Left lobe of liver (tissue), 2 donors: ENCODE data around the gene ANKRD11. TPM values are rescaled to one million over a fixed set of nuclear protein-coding genes. Genes with fewer than 3 reads are reported as not detected.
"Not testable (repeated sequence)": the region's sequence is repeated elsewhere in the genome, so short reads cannot be mapped to it uniquely, and the experiment has no call there.

Experiments used
- ATAC-seq: fragments of 200-7000 bp; cut with Tn5 transposase; one replicate; pipeline ENCODE4 v1.9.1; 2020; ENCODE audit warnings: mild to moderate bottlenecking, moderate library complexity
- DNase-seq: peaks from one replicate; pipeline ENCODE4 v3.0.0-alpha.2; 2020; ENCODE audit warnings: low spot score
- total RNA-seq: library from RNA; stranded (reverse); gene quantifications from one replicate; pipeline ENCODE4 v1.2.1, GENCODE V29; 2021
- donor health status: DM: no; HTN: no; CAD: no; lungs with moderate emphysema.
- donor health status: DM: no; HTN: yes; CAD: no.

ANKRD11 gene
- total RNA-seq, 1 donor from 2014 or later, result 50.7 TPM

DNA sequence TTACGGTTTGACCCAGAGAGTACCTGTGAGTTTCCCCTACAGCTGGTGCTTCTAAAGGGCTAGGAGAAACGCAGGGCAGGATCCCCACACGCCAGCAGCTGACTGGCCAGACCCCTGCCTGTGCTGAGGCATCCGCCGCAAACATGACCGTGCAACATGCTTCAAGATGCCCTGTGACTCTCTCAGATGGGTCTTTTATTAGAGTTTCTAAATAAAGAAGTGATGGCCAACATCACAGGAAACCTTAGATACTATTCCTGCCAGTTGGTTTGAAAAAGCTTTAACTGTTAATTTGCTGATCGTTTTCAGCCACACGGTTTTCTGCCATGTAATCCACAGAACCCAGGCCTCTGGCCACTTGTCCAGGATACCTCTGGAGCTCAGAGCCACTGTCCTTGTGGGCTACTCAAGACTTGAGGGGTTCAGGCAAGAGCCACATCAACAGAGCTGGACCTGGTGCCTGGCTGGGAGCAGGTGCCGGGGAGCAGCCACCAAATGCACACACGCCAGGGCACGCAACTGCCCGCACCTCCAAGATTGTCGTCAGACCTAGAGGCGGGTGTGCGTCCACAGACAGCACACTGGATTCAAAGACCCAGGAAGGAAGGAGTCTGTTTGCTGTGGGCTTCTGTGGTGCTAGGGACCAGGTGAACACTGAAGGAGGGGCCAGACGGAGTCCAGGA is 154.4 kb downstream of the ANKRD11 start:
- no peak for DNase-seq

DNA sequence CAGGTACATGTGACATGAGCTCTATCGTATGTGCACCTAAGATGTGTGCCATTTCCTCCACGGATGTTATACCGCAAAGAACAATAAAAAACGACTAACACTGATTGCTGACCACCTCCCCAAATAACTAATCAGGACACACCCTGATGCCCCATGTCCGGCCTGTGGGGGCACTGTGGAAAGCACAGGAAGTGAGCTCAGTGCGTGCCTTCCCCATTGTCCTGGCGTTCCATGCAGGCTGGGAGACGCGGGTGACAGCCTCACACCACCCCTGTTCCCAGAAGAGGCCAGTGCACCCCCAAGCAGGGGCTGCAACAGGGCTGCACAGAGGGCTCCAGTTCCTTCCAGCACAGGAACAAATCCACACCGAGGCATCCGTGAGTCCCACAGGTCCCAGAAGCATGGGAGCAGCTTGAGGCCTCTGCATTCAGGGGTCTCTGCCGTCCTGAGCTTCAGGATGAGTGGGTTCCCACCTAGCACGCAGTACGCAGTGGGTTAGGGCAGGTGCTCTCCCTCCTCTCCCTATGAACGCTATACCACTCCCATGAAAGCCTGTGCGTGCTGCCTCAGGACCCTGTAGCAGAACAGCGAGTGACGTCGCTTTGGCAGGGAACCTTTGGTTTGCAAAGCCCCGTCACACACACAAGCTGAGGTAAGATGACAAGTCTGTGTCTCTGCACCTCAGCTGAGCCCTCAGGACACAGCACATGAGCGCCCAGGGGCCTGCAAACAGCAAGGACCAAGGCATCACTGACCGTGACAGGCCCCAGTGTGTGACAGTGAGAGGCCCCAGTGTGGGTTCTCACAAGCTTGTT is 155.2 kb downstream of the ANKRD11 start:
- no peak for DNase-seq
- ATAC-seq, result no peak

More for the DNA sequence above, 154.4 kb downstream of the ANKRD11 start:
- ATAC-seq, result no peak

DNA sequence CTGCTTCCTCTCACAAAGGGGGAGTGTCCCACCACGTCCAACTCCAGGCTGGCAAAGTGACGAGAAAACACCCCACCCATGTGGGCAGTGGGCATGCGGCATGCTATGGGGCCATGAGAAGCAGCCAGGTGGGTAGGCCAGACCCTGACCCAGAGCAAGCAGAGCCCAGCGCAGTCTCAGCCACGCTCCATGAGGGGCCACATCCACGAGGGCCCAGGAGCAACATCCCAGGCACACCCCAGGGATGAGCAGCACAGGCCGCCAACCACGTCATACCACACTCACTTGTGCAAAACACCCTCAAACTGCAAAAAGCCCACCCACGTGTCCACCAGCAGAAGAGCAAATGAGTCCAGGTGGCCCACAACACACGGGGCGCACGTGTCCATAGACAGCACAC is 155.9 kb downstream of the ANKRD11 start:
- no peak for ATAC-seq
- DNase-seq, result no peak

DNA sequence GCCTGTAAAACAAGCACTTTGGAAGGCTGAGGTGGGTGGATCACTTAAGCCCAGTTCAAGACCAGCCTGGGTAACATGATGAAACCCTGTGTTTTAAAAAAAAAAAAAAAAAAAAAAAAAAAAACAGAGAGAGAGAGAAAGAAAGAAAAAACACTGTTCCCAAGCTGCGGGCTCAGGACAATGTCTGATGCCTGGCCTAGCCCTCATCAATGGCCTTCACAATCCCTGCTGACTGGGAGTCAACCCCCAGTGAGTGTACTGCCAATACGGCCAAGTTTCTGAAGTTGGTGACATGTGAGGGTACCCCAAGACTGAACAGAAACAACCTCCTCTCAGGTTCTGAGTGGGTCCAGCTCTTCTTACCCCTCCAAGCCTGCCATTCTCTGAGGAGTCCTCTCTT is 156.3 kb downstream of the ANKRD11 start:
- DNase-seq, result no peak
- peak; percentile 7 for ATAC-seq

DNA sequence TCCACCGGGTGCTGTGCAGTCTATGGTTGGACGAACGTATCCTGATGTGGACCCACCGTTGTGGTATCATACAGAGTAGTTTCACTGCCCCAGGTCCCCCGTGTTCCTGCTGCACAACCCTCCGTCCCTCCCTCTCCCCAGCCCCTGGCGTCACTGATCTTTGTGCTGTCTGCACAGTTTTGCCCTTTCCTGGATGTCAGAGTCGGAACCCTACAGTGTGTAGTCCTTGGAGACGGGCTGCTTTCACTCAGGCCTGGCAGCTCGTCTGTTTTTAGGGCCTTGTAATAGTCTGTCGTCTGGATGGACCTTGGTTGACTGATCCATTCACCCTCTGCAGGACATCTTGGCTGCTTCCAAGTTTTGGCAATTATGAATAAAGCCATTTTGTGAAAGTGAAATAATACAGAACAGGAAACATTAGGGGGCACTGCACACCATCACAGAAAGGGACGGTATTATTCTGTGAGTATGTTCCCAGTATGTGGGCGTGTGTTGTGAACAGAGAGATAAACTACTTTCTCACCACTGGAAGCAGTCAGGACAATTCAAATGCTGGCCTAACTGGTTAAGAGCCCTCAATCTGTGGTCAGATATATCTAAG is 156.9 kb downstream of the ANKRD11 start:
- DNase-seq, result not testable (repeated sequence)
- ATAC-seq, result peak; percentile 89

DNA sequence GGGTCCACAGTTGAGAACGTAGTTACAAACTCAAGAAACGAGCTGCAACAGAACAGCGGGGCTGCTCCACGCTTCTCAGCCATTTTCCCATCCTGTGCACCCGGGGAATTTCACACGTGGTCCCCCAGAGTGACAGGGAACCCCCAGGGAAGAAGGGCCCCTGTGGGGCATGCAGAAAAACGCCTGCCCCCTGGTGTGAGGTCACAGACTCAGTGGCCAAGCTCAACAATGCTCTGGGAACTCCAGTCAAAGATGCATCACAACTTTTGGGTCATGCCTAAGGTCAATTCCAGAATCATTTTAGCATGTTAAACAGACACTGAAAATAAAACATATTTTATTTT is 157.5 kb downstream of the ANKRD11 start:
- ATAC-seq (no peak), DNase-seq (no peak)

DNA sequence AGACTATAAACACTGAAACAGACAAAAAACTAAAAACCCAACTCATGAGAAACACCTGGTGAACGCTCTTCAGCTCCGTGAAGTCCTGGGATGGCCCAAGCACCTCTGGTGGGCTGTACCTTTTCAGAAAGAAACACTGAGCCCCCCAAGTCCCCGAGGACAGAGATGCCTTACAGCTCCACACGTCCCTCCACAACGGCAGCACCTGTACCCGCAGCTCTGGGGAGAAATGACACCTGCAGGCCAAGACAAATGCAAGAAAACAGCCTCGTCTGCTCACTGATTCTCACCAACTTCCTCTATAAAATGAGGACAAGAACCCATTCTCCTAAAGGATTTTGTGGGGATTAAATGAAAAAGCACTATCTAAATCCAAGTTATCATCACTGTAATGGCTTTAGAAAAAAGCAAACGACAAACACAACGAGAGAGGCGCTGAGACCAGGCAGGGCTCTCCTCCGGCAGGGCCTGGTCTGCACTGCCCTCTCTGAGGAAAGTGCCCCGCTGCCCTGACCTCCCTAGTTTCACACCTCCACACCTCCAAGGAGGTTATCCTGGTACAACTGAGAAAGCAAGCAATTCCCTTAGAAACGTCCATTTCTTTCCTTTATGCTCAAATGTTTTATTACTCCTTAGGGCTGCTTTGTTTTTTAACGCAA is 158.0 kb downstream of the ANKRD11 start:
- no peak for ATAC-seq
- DNase-seq, result no peak

DNA sequence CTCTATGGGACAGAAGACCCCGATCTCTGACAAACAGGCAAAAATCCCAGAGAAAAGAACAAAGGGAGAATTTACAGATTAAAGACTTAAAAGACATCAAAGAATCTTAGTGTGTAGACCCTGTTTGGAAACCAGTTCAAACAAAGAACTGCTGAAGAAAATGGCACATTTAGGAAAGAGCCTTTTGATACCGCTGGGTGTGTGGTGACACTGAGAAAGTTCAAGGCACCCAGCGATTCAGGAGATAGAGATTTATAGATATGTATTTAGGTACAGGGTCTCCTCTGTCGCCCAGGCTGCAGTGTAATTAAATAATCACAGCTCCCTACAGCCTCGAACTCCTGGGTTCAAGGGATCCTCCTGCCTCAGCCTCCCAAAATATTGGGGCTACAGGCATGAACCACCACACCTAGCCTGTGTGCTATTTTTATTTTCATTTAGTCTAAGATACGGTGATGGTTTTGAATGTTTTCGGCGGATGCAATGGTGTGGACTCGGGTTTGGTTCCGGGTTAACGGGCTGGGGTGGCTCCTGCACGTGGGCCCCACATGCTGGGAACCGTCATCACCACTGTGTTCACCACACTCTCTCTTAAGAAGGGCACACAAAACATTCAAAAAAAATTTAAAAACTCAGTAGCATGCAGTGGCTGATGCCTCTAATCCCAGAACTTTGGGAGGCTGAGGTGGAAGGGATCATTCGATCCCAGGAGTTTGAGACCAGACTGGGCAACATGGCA is 158.8 kb downstream of the ANKRD11 start:
- DNase-seq (no peak), ATAC-seq (no peak)

DNA sequence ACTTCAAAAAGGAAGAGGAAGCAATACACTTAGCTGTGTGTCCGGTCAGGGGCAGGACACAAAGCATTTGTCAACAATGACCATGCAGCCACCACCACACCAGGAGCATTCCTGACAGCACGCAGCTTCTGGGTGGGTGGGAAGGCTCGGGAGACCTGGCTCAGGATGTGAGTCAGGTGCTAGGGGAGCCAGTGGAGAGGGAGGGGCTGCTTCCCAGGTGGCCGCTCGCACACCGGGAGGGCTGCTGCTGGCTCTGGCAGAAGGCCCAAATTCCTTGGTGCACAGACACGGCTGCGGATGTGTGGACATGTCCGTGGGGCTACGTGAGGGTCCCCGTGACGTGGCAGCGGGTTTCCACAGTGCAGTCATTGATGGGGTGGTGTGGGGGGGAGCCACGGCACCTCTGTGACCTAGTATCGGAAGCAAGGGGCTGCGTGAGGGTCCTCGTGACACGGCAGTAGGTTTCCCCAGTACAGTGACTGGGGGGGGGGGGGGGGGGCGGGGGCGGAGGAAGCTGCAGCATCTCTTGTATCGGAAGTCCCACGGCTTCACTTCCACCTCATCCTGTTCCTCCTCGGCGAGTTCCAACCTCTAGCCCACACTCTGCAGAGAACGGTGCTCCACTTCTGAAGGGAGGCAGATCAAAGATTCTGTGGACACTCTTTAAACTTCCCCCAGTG is 160.0 kb downstream of the ANKRD11 start:
- peak; percentile 24 for ATAC-seq
- DNase-seq, result no peak

DNA sequence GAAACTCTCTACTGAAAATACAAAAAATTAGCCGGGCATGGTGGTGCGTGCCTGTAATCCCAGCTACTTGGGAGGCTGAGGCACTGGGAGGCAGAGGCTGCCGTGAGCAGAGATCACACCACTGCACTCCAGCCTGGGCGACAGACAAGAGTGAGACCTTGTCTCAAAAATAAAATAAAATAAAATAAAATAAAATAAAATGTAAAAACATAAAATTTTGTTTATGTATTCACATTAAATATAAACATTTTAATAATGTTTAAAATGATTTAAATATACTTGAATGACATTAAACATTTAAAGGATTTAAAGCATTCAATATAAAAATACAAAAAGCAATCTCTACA is 160.6 kb downstream of the ANKRD11 start:
- DNase-seq, ATAC-seq: not testable (repeated sequence)

DNA sequence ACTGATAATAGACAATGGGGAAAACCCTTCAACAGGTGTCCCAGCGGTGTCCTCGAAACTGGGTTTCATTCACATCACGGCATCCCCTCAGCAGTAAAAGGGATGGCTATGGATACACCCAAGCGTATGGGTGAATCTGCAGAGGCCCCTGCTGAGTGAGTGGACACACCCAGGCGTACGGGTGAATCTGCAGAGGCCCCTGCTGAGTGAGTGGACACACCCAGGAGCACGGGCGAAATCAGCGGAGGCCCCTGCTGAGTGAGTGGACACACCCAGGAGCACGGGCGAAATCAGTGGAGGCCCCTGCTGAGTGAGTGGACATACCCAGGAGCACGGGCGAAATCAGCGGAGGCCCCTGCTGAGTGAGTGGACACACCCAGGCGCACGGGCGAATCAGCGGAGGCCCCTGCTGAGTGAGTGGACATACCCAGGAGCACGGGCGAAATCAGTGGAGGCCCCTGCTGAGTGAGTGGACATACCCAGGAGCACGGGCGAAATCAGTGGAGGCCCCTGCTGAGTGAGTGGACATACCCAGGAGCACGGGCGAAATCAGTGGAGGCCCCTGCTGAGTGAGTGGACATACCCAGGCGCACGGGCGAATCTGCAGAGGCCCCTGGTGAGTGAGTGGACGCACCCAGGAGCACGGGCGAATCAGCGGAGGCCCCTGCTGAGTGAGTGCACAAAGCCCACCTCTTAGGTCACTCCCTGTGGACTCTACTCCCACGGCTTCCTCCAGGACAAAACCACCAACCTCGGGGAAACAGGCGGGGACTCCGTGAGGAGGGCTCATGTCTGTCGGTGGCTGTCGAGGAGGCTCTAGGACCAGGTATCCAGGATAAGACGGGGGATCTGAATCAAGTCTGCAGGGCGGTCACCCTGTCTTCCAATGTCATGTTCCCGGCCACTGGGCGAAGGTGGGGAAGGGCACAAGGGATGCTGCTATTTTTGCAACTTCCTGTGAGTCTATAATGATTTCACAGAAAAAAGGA is 161.7 kb downstream of the ANKRD11 start:
- not testable (repeated sequence) for DNase-seq

DNA sequence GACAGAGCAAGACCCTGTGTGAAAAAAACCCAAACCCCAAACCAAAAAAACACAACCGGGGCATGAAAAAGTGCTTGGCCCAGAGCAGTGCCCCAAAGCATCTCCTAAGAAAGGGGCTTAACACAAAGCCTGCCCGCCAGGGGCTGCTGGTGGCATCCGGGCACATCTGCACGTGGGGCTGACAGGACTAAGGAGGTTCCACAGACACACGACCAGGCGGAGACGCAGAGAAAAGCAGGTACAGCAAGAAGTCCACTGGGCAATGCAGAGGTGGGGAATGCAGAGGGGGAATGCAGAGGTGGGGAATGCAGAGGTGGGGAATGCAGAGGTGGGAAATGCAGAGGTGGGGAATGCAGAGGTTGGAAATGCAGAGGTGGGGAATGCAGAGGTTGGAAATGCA is 163.6 kb downstream of the ANKRD11 start:
- no peak for ATAC-seq
- DNase-seq, result no peak

More for the DNA sequence above, 161.7 kb downstream of the ANKRD11 start:
- not testable (repeated sequence) for ATAC-seq

DNA sequence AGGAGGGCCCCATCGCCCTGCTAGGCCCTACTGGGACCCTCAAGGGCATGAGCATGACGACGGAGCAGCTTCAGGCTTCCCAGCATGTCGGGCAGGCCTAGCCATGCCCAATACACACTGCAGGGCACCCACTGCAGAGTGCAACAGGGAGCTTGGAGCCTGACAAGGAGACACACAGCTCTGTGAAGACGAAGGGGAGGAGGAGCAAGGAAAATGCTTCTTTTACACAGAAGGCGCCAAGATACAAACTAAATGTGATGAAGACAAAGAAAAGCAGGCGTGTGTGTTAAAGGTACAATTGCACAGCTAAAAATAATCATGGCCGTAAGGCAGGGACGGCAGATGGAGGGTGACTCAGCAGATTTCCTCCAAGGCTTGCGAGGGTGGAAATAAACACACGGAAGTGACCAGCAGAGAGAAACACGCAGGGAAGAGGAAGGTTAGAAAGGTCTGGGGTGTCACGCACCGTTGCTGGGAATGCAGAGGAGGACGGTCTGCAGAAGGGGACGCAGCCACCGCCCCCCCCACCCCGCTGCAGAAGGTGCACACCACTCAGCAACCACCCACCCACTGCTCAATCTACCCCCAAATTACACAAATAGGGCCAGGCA is 164.4 kb downstream of the ANKRD11 start:
- no peak for DNase-seq
- ATAC-seq, result peak; percentile 53

DNA sequence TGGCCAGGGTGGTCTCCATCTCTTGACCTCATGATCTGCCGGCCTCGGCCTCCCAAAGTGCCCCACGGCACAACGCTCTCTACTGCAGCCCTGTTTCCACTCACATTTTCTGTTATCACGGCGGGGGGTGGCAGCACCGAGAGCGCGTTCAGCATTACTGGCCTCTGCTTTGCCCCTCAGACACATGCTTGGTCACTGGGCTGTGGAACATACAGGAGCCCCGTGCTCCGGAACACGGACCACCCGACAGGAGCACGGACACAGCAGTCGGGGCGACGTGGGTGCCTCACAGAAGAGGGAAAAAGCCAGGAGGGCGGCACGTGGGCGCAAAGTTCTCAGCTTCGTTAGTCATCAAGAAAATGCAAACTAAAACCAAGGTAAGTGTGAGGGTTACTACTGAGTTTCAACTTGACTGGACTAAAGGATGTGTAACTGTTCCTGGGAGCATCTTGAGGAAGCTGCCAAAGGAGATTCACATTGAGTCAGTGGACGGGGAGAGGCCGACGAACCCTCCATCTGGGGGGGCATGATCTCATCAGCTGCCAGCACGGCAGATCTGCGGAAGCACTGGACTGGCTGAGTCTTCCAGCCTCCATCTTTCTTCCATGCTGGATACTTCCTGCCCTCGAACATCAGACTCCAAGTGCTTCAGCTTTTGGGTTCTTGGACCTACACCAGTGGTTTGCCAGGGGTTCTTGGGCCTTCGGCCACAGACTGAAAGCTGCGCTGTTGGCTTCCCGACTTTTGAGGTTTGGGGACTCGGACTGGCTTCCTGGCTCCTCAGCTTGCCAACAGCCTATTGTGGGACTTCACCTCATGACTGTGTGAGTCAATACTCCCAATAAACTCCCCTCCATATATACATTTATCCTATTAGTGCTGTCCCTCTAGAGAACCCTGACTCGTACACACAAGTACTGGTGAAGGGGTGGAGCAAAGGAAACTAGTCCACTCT is 166.0 kb downstream of the ANKRD11 start:
- ATAC-seq (no peak), DNase-seq (no peak)

DNA sequence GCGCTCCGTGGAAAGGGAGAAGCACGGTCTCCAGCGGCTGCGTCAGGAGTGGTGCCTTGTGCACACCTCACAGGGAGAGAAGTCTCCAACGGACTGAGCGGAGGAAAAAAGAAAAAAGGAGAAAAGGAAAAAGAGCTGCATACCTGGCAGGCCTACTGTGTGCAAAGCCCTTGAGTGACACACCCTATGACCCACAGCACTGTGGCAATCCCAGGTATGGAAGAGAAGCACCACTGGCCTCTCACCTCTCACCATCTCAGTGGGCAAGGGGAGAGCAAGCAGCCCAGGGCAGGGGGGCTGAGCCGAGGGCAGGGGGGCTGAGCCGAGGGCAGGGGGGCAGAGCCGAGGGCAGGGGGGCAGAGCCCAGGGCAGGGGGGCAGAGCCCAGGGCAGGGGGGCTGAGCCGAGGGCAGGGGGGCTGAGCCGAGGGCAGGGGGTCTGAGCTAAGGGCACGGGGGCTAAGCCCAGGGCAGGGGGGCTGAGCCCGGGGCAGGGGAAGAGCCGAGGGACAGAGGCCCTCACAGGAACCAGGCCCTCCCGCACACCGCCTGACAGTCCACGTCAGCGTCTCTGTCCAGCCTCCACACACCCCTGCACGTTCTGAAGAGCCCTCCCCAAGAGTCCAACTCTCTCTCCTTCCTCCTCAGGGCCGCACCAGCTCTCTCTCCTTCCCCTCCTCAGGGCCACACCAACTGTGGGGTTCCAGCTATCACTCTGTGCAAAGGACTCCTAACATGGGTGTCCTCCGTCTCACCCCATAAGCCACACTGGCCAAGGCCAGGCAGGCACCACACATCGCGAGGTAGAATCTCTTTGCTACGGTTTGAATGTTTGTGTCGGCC is 167.0 kb downstream of the ANKRD11 start:
- ATAC-seq, result no peak
- no peak for DNase-seq

DNA sequence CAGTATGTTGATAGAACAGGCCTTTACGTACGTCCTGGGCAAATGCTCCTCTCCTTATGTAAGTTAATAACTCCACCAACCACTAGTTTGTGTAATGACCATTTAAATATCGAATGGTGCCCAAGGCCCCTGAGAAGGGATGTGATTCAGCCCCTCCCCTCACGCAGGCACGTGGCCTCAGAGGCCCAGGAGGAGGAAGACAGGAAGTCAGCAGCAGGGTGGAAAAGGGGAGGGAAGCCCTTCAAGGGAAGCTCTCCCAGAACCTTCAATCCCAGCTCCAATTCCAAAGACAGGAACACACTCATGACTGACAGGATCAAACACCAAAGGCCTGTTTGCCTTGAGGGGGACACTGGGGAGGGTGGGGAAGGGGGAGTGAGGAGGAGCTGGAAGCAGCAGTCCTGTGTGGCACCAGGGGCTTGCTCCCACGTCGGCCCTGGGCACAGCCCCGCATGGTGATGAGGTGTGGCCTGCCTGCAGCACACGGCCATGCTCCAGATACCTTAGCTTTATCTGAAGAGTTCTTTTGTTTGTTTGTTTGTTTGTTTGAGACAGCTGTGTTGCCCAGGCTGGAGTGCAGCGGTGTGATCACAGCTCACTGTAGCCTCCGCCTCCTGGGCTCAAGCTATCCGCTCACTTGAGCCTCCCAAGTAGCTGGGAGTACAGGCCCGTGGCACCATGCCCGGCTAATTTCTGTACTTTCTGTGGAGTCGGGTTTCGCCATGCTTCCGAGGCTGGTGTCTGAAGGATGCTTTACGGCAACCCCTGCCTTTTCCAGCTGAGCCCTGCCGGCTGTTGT is 167.8 kb downstream of the ANKRD11 start:
- DNase-seq, result no peak
- ATAC-seq, result no peak
